ENCODE measurements around the gene CHST9.

- TF ChIP-seq CTCF (IDR thresholded peaks at IDR 0.05) (no peak), POLR2A (IDR thresholded peaks at IDR 0.05) (no peak)
Observed at GRCh38 chr18:26992926-26993325, 192.2 kb downstream of the CHST9 start.
